CD14-positive monocyte (primary cell): Measurements from ENCODE around the gene HBM. TPM values are rescaled to one million over a fixed set of nuclear protein-coding genes. Genes with fewer than 3 reads are reported as not detected.

Source experiments
- DNase-seq, 3 donors: peaks; one replicate each; pipeline ENCODE4 v3.0.0-alpha.2; 2011 to 2022
- H2AFZ ChIP-seq: 2 replicates; pipeline ENCODE4 v1.6.0; 2012; ENCODE audit warnings: mild to moderate bottlenecking, low read depth, low read length, inconsistent platforms; ENCODE audit not compliant: insufficient read depth, poor library complexity, severe bottlenecking
- H3K27ac ChIP-seq, 2 donors: 1 replicate in 1 of 2; 2 replicates in 1 of 2; pipeline ENCODE4 v1.5.1; 2012 to 2013; ENCODE audit warnings: low read length in 2 of 2, control low read depth in 1 of 2, inconsistent platforms in 1 of 2, low read depth in 1 of 2, mild to moderate bottlenecking in 1 of 2
- H3K27me3 ChIP-seq, 2 donors: one replicate each; pipeline versions ENCODE4 v1.6.0 to v1.6.1; 2011 to 2013; ENCODE audit warnings: low read length in 2 of 2; ENCODE audit not compliant: control insufficient read depth in 2 of 2, insufficient read depth in 2 of 2
- H3K36me3 ChIP-seq, 2 donors: replicated peaks in 1 of 2; 1 replicate in 1 of 2; 2 replicates in 1 of 2; pipeline versions ENCODE4 v1.5.1 to v1.6.1; 2012 to 2013; ENCODE audit warnings: low read length in 2 of 2, control low read depth in 1 of 2, inconsistent platforms in 1 of 2, mild to moderate bottlenecking in 1 of 2; ENCODE audit not compliant: insufficient read depth in 2 of 2, control insufficient read depth in 1 of 2
- H3K4me1 ChIP-seq, 2 donors: 1 replicate in 1 of 2; 2 replicates in 1 of 2; pipeline versions ENCODE4 v1.5.1 to v1.6.1; 2012 to 2013; ENCODE audit warnings: low read length in 2 of 2, control low read depth in 1 of 2, inconsistent platforms in 1 of 2, mild to moderate bottlenecking in 1 of 2, moderate library complexity in 1 of 2; ENCODE audit not compliant: insufficient read depth in 2 of 2, control insufficient read depth in 1 of 2
- H3K4me2 ChIP-seq: replicated peaks from 2 replicates; pipeline ENCODE3; 2012; ENCODE audit warnings: low read length, moderate library complexity, mild to moderate bottlenecking; ENCODE audit not compliant: poor library complexity, severe bottlenecking; ENCODE audit errors: extremely low read depth
- H3K4me3 ChIP-seq, 3 experiments: fragments of 200-600 bp in 1 of 3; sonication (generic) in 1 of 3; replicated peaks in 1 of 3; 1 replicate in 2 of 3; 2 replicates in 1 of 3; pipeline ENCODE4 v1.5.1; 2011 to 2013; ENCODE audit warnings: low read length in 3 of 3, mild to moderate bottlenecking in 3 of 3, control low read depth in 2 of 3, low read depth in 2 of 3, inconsistent platforms in 1 of 3, moderate library complexity in 1 of 3
- H3K79me2 ChIP-seq: 2 replicates; pipeline ENCODE4 v1.6.0; 2012; ENCODE audit warnings: mild to moderate bottlenecking, control low read depth, inconsistent platforms, low read length, moderate library complexity; ENCODE audit not compliant: insufficient read depth
- H3K9ac ChIP-seq: 2 replicates; pipeline ENCODE4 v1.6.0; 2017; ENCODE audit warnings: low read length, mild to moderate bottlenecking; ENCODE audit not compliant: insufficient read depth, poor library complexity, severe bottlenecking
- H3K9me3 ChIP-seq, 2 donors: replicated peaks in 1 of 2; 1 replicate in 1 of 2; 2 replicates in 1 of 2; pipeline versions ENCODE4 v1.5.1 to v1.6.1; 2012 to 2013; ENCODE audit warnings: low read length in 2 of 2, control low read depth in 1 of 2; ENCODE audit not compliant: control insufficient read depth in 1 of 2, insufficient read depth in 1 of 2
- H4K20me1 ChIP-seq: 2 replicates; pipeline ENCODE4 v1.6.0; 2012; ENCODE audit warnings: mild to moderate bottlenecking, low read length, control low read depth, moderate library complexity; ENCODE audit not compliant: insufficient read depth
- H3K27ac Mint-ChIP-seq, 7 donors: one replicate each; pipeline ENCODE4 v1.8.0; 2020; ENCODE audit warnings: mild to moderate bottlenecking in 7 of 7, mixed read lengths in 7 of 7, moderate library complexity in 6 of 7, inconsistent platforms in 2 of 7
- H3K27me3 Mint-ChIP-seq, 3 donors: one replicate each; pipeline ENCODE4 v1.8.0; 2021 to 2022; ENCODE audit warnings: low read depth in 3 of 3, mild to moderate bottlenecking in 3 of 3, mixed read lengths in 3 of 3, moderate library complexity in 3 of 3, inconsistent platforms in 1 of 3
- H3K36me3 Mint-ChIP-seq, 2 donors: one replicate each; pipeline ENCODE4 v1.8.0; 2020; ENCODE audit warnings: mixed read lengths in 2 of 2, inconsistent platforms in 1 of 2, mild to moderate bottlenecking in 1 of 2
- H3K4me1 Mint-ChIP-seq: one replicate; pipeline ENCODE4 v1.8.0; 2020; ENCODE audit warnings: mild to moderate bottlenecking, mixed read lengths
- H3K4me3 Mint-ChIP-seq, 2 donors: one replicate each; pipeline ENCODE4 v1.8.0; 2020; ENCODE audit warnings: mild to moderate bottlenecking in 2 of 2, mixed read lengths in 2 of 2, moderate library complexity in 1 of 2
- H3K9me3 Mint-ChIP-seq, 7 donors: one replicate each; pipeline ENCODE4 v1.8.0; 2020 to 2022; ENCODE audit warnings: mixed read lengths in 7 of 7, mild to moderate bottlenecking in 6 of 7, moderate library complexity in 6 of 7, inconsistent platforms in 2 of 7
- WGBS: methylation state at CpG from one replicate; pipeline ENCODE4 v1.1.5; 2013; ENCODE audit warnings: missing lambda C conversion rate; ENCODE audit not compliant: insufficient coverage; 5-methylcytosine and 5-hydroxymethylcytosine counted together
- intact Hi-C, 2 donors: fragments of 100-400 bp; cut with micrococcal nuclease; formaldehyde crosslinking; loops; one replicate each; pipeline versions ENCODE4 v1.15.0 to v1.15.1; 2023
- polyA plus RNA-seq, 3 donors: library from polyadenylated mRNA; depleted of rRNA in 1 of 3; unstranded in 2 of 3; stranded (reverse) in 1 of 3; fragments of 300-500 nt in 2 of 3; fragments of >200 nt in 1 of 3; fragmentation: Illumina TruSeq in 2 of 3; gene quantifications; 1 replicate in 2 of 3; 2 replicates in 1 of 3; pipeline ENCODE4 v1.2.3, GENCODE V29; 2012 to 2021
- TF ChIP-seq, protein P1 (sequence below): fragments of 200-600 bp; IDR thresholded peaks from one replicate; pipeline ENCODE4 v1.8.0; 2022; ENCODE audit warnings: antibody characterized with exemption, mild to moderate bottlenecking

Gene HBM
- polyA plus RNA-seq, 3 donors: not detected

DNA sequence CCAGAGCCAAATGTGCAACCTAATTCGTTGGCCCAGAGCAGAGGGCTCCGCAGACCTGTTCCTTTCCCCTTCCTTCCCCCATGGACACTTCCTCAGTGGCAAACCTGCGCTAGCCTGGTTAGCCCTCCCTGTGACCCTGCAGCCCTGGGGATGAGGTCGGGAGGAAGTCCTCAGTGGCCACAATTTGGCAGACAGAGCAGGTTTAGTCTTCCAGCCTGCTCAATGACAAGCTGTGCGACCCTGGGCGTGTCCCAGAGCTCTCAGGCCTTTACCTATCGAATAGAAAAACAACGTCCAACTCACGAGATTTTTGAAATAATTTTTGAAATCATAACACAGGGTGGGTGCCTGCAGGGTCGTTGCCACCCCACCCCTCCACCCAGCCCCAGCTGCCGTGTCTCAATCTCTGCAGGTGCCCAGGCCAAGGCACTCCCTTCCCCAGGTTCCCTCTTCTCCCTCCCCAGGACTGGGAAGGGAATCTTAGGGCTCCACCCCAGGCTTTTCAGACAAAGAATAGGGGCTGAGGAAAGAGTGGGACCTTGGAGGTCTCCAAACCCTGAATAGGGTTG, 1.4 kb downstream of the HBM start:
- H3K9me3 ChIP-seq: peaks cover 0 to 21% of the 10 kb centered on the region in 2 donors
- H3K9ac ChIP-seq: no peak overlapping the region
- H3K4me3 ChIP-seq: no peak overlapping the region
- H3K27me3 ChIP-seq: peaks cover 39 to 71% of the 10 kb centered on the region in 2 donors
- peaks cover 75 to 85% (median 78%) of the 10 kb centered on the region in 3 donors for H3K27me3 Mint-ChIP-seq
- no peak overlapping the region for H3K27ac Mint-ChIP-seq
- intact Hi-C loops: no loop called here
- H3K4me1 ChIP-seq: peaks cover 8 to 16% of the 10 kb centered on the region in 2 donors
- H4K20me1 ChIP-seq: no peaks in the 10 kb centered on the region
- H3K4me1 Mint-ChIP-seq: peaks cover 10% of the 10 kb centered on the region
- no peak overlapping the region for H3K27ac ChIP-seq
- no peak for DNase-seq
- no peak overlapping the region for H2AFZ ChIP-seq
- 24% methylated on average over 11 of the region's 11 CpGs for WGBS
- H3K79me2 ChIP-seq: no peaks in the 10 kb centered on the region
- TF ChIP-seq, protein P1, sequence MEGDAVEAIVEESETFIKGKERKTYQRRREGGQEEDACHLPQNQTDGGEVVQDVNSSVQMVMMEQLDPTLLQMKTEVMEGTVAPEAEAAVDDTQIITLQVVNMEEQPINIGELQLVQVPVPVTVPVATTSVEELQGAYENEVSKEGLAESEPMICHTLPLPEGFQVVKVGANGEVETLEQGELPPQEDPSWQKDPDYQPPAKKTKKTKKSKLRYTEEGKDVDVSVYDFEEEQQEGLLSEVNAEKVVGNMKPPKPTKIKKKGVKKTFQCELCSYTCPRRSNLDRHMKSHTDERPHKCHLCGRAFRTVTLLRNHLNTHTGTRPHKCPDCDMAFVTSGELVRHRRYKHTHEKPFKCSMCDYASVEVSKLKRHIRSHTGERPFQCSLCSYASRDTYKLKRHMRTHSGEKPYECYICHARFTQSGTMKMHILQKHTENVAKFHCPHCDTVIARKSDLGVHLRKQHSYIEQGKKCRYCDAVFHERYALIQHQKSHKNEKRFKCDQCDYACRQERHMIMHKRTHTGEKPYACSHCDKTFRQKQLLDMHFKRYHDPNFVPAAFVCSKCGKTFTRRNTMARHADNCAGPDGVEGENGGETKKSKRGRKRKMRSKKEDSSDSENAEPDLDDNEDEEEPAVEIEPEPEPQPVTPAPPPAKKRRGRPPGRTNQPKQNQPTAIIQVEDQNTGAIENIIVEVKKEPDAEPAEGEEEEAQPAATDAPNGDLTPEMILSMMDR: no peak
- H3K36me3 ChIP-seq: no peaks in the 10 kb centered on the region
- peak overlapping the region in 1 of 2 donors; percentile 79 for H3K4me3 Mint-ChIP-seq
- no peak overlapping the region for H3K4me2 ChIP-seq
- H3K36me3 Mint-ChIP-seq: no peaks in the 10 kb centered on the region
- peaks cover 0 to 14% (median 6%) of the 10 kb centered on the region in 7 donors for H3K9me3 Mint-ChIP-seq

DNA sequence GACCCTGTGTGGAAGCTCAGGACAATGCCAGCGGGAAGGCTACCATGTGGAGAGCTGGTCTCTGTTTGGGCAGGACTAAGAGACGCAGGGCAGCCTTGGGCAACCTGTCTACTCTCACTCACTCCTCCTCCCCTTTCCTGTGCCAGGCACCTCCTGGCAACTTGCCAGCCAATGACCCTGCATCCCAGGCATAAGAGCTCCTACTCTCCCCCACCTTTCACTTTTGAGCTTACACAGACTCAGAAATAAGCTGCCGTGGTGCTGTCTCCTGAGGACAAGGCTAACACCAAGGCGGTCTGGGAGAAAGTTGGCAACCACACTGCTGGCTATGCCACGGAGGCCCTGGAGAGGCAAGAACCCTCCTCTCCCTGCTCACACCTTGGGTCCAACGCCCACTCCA, 2.6 kb downstream of the HBM start:
- no peak overlapping the region for H3K4me3 ChIP-seq
- no peak overlapping the region for H3K4me2 ChIP-seq
- no peak overlapping the region for H3K27ac Mint-ChIP-seq
- peak overlapping the region in 1 of 2 donors; percentile 79 for H3K4me3 Mint-ChIP-seq
- no peak overlapping the region for H3K9ac ChIP-seq
- H2AFZ ChIP-seq: no peak overlapping the region
- peaks cover 39 to 68% of the 10 kb centered on the region in 2 donors for H3K27me3 ChIP-seq
- no peaks in the 10 kb centered on the region for H4K20me1 ChIP-seq
- no peak for DNase-seq
- TF ChIP-seq, protein P1: no peak
- no peak overlapping the region for H3K27ac ChIP-seq
- H3K9me3 Mint-ChIP-seq: peaks cover 0 to 16% (median 6%) of the 10 kb centered on the region in 7 donors
- H3K79me2 ChIP-seq: no peaks in the 10 kb centered on the region
- peaks cover 0 to 21% of the 10 kb centered on the region in 2 donors for H3K9me3 ChIP-seq
- intact Hi-C loops: no loop called here
- peaks cover 71 to 81% (median 74%) of the 10 kb centered on the region in 3 donors for H3K27me3 Mint-ChIP-seq
- H3K36me3 Mint-ChIP-seq: no peaks in the 10 kb centered on the region
- peaks cover 8 to 16% of the 10 kb centered on the region in 2 donors for H3K4me1 ChIP-seq
- WGBS: 78% methylated on average over 5 of the region's 6 CpGs
- peaks cover 10% of the 10 kb centered on the region for H3K4me1 Mint-ChIP-seq
- H3K36me3 ChIP-seq: no peaks in the 10 kb centered on the region
